Measurements from ENCODE around the gene PRKCE. TPM values are rescaled to one million over a fixed set of nuclear protein-coding genes. Genes with fewer than 3 reads are reported as not detected.

PRKCE gene
- total RNA-seq, 1 experiment from 2014 or later = 2.4 TPM

- POLR2A ChIA-PET (ENCODE audit: low non-redundant PET) = no interaction called here
These were observed 374.2 kb downstream of the PRKCE start for GRCh38 chr2:46025676-46026075.

GRCh38 chr2:46026431-46026830 lies 375.0 kb downstream of the PRKCE start:
- Histone ChIP-seq H3K27ac (ENCODE audit: low read depth, low read length, poor library complexity, severe bottlenecking) (no peak overlapping the region), H3K4me3 (ENCODE audit: low read depth, low read length, poor library complexity, severe bottlenecking) (no peak overlapping the region), H3K36me3 (ENCODE audit: insufficient read depth, low read length, poor library complexity, severe bottlenecking) (no peaks in the 10 kb centered on the region), H3K27me3 (replicated peaks; ENCODE audit: insufficient read depth, low read depth, low read length, poor library complexity) (no peaks in the 10 kb centered on the region), H3K4me1 (ENCODE audit: insufficient read depth, low read length, poor library complexity, severe bottlenecking) (peaks cover 7% of the 10 kb centered on the region), H3K9me3 (ENCODE audit: low read depth, low read length, poor library complexity, severe bottlenecking) (no peaks in the 10 kb centered on the region)
- POLR2A ChIA-PET (ENCODE audit: low non-redundant PET) = no interaction called here
- no peak for DNase-seq (ENCODE audit: low spot score)
- TF ChIP-seq CTCF (conservative IDR thresholded peaks at IDR 0.05; ENCODE audit: low read depth, low read length) (no peak), EZH2 (IDR thresholded peaks at IDR 0.05; ENCODE audit: borderline replicate concordance, low read depth, low read length, poor library complexity, severe bottlenecking) (no peak)
- no TSS peak for BruUV-seq (replicated peaks)
- CTCF ChIA-PET = no interaction called here
- intact Hi-C loops (cut with micrococcal nuclease; ENCODE audit: unreplicated experiment) = no loop called here

More at GRCh38 chr2:46025676-46026075, 374.2 kb downstream of the PRKCE start:
- H3K27ac ChIP-seq (ENCODE audit: low read depth, low read length, poor library complexity, severe bottlenecking) = no peak overlapping the region
- H3K4me3 ChIP-seq (ENCODE audit: low read depth, low read length, poor library complexity, severe bottlenecking) = no peak overlapping the region
- no peaks in the 10 kb centered on the region for H3K4me1 ChIP-seq (ENCODE audit: insufficient read depth, low read length, poor library complexity, severe bottlenecking)
- no peak for TF ChIP-seq CTCF (conservative IDR thresholded peaks at IDR 0.05; ENCODE audit: low read depth, low read length)
- no peak for TF ChIP-seq EZH2 (IDR thresholded peaks at IDR 0.05; ENCODE audit: borderline replicate concordance, low read depth, low read length, poor library complexity, severe bottlenecking)
- no peak for DNase-seq (ENCODE audit: low spot score)
- H3K9me3 ChIP-seq (ENCODE audit: low read depth, low read length, poor library complexity, severe bottlenecking) = no peaks in the 10 kb centered on the region
- CTCF ChIA-PET = no interaction called here
- H3K36me3 ChIP-seq (ENCODE audit: insufficient read depth, low read length, poor library complexity, severe bottlenecking) = no peaks in the 10 kb centered on the region
- intact Hi-C loops (cut with micrococcal nuclease; ENCODE audit: unreplicated experiment) = no loop called here
- no TSS peak for BruUV-seq (replicated peaks)
- H3K27me3 ChIP-seq (replicated peaks; ENCODE audit: insufficient read depth, low read depth, low read length, poor library complexity) = no peaks in the 10 kb centered on the region

GRCh38 chr2:46029332-46029811 lies 377.9 kb downstream of the PRKCE start:
- no peaks in the 10 kb centered on the region for H3K27me3 ChIP-seq (replicated peaks; ENCODE audit: insufficient read depth, low read depth, low read length, poor library complexity)
- no peaks in the 10 kb centered on the region for H3K9me3 ChIP-seq (ENCODE audit: low read depth, low read length, poor library complexity, severe bottlenecking)
- no TSS peak for BruUV-seq (replicated peaks)
- DNase-seq (ENCODE audit: low spot score) = no peak
- H3K4me1 ChIP-seq (ENCODE audit: insufficient read depth, low read length, poor library complexity, severe bottlenecking) = peaks cover 11% of the 10 kb centered on the region
- H3K4me3 ChIP-seq (ENCODE audit: low read depth, low read length, poor library complexity, severe bottlenecking) = no peak overlapping the region
- ChIA-PET CTCF (no interaction called here), POLR2A (ENCODE audit: low non-redundant PET) (interaction anchor here (0.6 kb wide), 1 partner anchor 91 kb away, joined by 5 read pairs; no protein-coding TSS in a partner anchor)
- no peak overlapping the region for H3K27ac ChIP-seq (ENCODE audit: low read depth, low read length, poor library complexity, severe bottlenecking)
- no peaks in the 10 kb centered on the region for H3K36me3 ChIP-seq (ENCODE audit: insufficient read depth, low read length, poor library complexity, severe bottlenecking)
- intact Hi-C loops (cut with micrococcal nuclease; ENCODE audit: unreplicated experiment) = no loop called here
- no peak for TF ChIP-seq EZH2 (IDR thresholded peaks at IDR 0.05; ENCODE audit: borderline replicate concordance, low read depth, low read length, poor library complexity, severe bottlenecking)
- TF ChIP-seq CTCF (conservative IDR thresholded peaks at IDR 0.05; ENCODE audit: low read depth, low read length) = 0 out of 2 replicates have a peak, but pooled peaks have one; percentile 21
